HG03025 (cell line): ENCODE measurements around the gene EEFSEC.

Experiments
- ATAC-seq: cut with Tn5 transposase; IDR thresholded peaks from one replicate; pipeline ENCODE4 v1.9.1; 2021; ENCODE audit warnings: mild to moderate bottlenecking, moderate library complexity; ENCODE audit not compliant: unreplicated experiment, low FRiP score

Gene EEFSEC

GRCh38 chr3:128453501-128454309 is 300.4 kb downstream of the EEFSEC start:
- ATAC-seq = no peak

- ATAC-seq = no peak
Observed at GRCh38 chr3:128454310-128454618, 301.0 kb downstream of the EEFSEC start.

GRCh38 chr3:128455116-128455515 is 301.8 kb downstream of the EEFSEC start:
- ATAC-seq = no peak

GRCh38 chr3:128455786-128456748 is 302.8 kb downstream of the EEFSEC start:
- ATAC-seq = no peak

GRCh38 chr3:128456776-128457715 is 303.8 kb downstream of the EEFSEC start:
- ATAC-seq = no peak

GRCh38 chr3:128457937-128458336 is 304.7 kb downstream of the EEFSEC start:
- ATAC-seq = no peak
